ENCODE measurements around the gene COQ9.
"Not testable (repeated sequence)": the region's sequence is repeated elsewhere in the genome, so short reads cannot be mapped to it uniquely, and the experiment has no call there.

Gene COQ9

DNA sequence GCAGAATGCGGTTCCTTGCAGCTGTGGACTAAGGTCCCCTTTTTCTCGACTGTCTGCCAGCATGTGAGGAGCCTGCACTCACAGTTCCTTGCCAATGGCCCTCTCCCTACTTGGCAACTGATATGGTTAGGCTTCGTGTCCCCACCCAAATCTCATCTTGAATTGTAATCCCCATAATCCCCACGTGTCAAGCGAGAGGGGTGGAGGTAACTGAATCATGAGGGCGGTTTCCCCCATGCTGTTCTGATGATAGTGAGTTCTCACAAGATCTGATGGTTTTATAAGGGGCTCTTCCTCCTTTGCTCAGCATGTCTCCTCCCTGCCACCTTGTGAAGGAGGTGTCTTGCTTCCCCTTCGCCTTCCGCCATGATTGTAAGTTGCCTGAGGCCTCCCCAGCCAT is 20.0 kb upstream of the COQ9 start:
- no peak for DNase-seq (ENCODE audit: low read depth)

DNA sequence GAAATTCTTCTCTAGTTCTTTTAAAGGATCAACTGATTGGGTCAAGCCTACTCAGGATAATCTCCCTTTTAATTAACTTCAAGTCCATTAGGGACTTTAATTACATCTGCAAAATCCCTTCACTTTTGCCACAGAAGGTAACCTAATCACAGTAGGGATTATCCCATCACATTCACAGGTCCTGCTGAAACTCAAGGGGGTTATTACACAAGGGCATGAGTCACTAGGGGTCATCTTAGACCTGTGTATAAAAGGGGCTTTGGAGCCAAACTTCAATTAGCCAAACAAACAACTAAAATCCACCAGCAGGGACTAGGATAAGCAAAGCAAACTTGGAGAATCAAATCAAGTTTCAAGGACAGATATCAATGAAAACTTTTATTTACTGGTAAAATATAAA is 19.5 kb upstream of the COQ9 start:
- no peak for DNase-seq (ENCODE audit: low read depth)

DNA sequence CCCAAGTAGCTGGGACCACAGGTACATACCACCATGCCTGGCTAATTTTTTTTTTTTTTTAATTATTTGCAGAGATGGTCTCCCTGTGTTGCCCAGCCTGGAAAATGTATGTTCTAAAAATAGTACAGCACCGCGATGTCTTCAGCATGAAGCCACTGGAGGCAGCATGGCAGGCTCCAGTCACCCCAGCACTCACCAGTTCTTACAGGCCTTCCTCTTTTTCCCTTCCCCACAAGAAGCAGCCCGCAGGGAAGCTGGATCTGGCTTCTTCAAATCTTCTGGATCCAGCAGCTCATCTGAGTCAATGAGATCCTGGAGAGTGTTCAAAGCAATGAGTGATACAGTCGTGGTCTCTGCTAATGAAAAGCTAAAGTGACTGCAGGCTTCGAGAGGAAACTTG is 16.3 kb upstream of the COQ9 start:
- no peak for DNase-seq (ENCODE audit: low read depth)

DNA sequence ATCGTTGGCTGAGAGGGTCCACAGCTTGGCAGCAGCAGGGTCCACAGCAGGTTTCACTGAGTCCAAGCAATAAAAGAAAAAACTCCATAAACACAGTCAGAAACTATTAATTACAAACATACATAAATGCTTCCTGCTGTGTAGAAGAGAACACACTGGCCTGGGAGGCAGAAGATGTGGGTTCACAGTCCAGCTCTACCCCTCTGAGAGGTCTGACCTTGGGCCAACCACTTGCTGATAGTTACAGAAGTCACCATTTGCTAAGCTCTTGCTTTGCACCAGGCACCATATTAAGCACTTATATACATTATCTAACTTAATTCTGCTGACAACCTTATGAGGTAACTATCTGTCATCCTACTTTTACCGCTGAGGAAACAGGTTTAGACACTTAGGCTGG is 14.8 kb upstream of the COQ9 start:
- no peak for DNase-seq (ENCODE audit: low read depth)

DNA sequence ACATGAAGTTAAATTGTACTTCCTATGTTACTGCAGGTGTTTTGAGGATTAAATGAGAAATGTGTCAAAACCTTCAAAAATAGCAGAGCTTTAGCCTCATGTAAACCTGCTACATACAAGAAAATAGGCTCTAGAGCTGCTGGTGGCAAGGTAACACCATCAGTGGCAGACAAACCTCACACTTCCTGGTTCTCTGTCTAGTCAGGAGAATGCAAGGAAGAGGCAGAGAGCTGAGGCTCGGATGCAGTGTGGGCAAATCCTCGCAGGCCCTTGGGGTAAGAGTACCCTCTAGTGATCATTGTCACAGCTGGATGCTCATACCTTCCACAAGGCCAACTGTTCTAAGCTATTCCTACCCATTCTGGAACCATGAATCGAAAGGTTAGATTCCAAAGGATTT is 14.3 kb upstream of the COQ9 start:
- DNase-seq (ENCODE audit: low read depth), result no peak

DNA sequence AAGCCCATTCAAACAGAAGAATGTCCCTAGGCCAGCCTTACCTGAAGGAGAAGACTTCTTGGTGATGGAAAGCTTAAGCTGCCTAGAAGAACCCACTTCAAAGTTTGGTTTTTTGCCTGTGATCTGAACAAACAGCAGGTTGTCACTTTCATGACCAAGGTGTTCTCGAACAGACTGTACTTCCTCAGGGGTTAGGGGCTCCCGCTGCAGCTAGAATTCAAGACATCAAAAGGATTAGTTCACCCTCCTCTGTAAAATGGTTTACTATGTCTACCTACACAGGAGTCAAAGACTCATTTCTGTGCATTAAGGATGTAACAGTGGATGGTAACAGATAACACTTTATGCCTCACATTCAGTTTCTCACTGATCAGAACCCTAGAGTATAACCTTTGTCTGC is 13.3 kb upstream of the COQ9 start:
- DNase-seq (ENCODE audit: low read depth), result no peak

DNA sequence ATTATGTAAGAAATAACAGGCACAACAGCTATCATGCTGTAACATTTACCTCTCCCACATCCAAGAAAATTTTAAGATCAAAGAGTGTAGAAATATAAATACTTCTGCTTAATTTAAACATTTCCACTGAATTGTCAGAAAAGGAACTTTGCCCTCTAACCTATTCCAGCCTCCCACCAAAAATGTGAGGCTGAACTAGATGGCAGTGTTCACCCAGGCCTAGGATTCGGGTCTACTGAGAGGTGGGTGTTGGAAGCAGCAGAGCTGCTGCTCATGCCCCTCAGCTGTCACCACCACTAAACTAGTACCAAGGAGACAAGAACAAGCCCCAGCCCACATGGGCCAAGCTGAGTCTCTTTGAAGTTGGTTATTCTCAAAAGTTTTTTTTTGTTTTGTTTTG is 11.4 kb upstream of the COQ9 start:
- DNase-seq (ENCODE audit: low read depth), result no peak

DNA sequence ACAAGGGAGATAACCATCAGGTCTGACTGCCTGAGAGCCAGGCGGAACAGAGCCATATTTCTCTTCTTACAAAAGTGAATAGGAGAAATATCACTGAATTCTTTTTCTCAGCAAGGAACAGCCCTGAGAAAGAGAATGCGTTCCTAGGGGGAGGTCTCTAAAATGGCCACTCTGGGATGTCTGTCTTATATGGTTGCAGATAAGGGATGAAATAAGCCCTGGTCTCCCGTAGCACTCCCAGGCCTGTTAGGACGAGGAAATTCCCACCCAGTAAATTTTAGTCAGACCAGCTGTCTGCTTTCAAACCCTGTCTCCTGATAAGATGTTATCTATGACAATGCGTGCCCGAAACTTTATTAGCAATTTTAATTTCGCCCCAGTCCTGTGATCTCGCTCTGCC is 7.3 kb upstream of the COQ9 start:
- DNase-seq (ENCODE audit: low read depth), result not testable (repeated sequence)

DNA sequence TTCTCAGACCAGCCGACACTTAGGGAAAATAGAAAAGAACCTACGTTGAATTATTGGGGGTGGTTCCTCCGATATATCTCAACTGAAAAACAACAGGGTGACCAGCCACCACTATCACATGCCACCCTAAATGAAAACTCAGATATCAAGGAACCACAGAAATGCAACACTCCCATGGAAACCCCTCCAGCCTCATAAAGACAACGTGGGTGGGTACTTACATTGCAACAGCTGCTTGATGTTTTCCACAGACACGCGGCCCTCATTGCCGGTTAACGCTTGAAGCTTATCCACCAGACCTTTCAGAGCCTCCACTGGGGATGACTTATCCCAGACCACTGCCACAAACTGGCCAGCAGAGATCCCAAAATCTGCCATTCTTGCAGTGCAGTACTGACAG is 6.7 kb upstream of the COQ9 start:
- DNase-seq (ENCODE audit: low read depth), result not testable (repeated sequence)

DNA sequence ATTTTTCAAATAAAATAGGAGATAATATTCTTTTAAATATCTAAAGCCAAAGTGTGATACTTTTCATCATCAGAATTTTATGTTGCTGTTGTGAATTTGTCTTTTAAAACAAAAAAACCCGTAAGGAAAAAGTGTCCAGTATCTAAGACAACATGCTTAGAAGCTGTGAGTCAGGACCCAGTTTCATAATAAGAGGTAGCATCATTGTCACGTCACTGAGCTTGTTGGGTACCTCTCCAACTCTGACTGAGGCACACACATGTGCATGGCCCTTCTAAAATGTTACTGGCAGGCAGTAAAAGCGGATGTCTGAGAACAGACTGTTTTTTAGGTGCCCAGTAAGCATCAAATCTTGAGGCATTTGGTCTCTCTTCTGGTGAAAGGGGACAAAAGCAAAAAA is 2.6 kb upstream of the COQ9 start:
- no peak for DNase-seq (ENCODE audit: low read depth)

DNA sequence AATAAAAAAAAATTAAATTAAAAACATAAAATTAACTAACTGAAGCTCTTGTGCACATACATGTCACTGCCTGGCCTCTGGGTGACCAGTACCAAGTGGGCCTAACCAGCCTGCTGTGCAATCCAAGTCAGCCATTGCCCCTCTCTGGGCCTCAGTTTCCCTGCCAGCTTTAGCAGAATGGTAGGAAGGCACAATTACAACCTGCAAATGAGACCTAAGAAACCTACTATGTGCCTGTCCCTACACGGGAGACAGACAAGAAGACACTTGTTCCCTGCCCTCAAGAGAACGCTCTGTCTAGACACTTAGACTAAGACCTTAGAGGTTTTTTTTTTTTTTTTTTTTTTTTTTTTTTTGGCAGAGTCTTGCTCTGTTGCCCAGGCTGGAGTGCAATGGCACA is 1.8 kb upstream of the COQ9 start:
- no peak for DNase-seq (ENCODE audit: low read depth)

DNA sequence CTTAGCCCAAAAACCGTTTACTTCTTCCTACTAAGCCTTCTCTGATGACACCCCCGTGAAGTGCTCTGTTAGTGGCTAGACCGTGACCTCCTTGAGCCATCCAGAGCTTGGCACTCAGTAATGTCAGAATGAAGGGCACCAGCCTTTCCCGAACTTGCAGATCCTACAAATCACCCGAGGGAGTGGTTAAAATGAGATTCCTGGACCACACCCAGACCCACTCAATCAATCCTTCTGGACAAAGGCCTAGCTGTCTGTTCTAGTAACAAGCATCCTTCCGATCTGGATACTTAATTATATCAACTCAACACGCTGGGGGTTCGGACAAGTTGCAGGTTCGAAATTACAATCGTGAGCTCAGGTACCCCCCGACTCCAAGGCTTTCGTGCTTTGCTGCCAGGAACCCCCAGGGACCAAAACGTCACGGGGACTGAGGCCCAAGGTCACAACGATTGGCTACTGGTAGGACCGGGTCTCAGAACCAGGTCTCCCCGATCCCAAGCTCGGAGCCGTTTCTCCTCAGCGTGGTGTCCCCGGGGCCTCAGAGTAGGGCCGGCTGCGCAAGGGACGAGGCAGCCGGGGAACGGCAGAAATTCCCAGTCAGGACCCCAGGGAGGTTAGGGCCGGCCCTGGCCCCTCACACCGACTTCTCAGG is 621 bp upstream of the COQ9 start:
- no peak for DNase-seq (ENCODE audit: low read depth)

DNA sequence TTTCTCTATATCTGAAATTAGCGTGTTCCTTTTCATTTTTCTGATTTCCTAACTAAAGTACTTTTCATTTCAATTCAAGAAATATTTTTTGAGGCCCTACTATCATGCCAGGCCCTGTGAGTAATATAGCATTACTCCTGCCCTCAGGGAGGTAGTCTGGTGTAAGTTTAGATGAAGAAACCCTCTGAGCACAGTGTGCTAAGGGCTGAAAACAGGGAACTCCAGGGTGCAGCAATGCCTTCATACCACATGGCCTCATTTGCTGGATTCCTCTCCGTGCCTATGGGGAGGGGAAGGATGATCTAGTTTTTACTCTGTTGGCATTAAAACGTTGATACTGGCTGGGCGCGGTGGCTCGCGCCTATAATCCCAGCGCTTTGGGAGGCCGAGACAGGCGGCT is 4.7 kb downstream of the COQ9 start:
- DNase-seq (ENCODE audit: low read depth), result no peak

DNA sequence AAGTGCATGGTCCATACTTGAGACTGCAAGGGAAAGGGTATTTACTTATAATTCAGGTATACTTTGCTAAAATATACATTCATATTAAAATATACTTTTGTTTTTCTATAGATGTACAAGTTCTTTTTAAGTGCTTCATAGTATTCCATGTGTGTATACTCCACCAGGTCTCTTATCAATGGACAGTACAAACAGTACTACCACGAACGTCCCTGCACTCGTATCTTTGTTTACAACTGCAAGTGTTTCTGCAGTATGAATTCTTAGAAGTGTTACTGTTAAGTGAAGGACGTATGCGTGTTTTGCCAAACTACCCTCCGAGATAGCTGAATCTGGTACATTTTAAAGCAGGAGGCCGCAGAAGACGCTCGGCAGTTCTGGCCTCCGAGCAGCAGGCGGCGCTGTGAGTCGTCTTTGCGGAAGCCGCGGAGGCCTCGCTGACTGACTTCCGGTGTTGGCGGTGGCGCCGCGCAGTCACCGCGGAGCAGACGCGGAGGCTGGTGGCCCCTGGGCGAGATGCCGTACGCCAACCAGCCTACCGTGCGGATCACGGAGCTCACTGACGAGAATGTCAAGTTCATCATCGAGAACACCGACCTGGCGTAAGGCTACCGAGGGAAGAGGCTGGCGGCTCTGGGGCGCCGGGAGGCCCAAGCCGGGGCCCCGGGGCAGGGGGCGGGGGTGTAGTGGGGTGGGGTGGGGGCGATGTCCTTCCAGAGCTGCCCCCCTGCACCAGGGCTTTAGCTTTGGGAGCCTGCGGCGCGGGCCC is 15.1 kb downstream of the COQ9 start, which contains the start of gene POLR2C:
Gene POLR2C (plus strand): TSS at position 471 of the 769 bp plus-strand sequence. CDS start 46 bp downstream, at position 517.
- DNase-seq (ENCODE audit: low read depth), result no peak

DNA sequence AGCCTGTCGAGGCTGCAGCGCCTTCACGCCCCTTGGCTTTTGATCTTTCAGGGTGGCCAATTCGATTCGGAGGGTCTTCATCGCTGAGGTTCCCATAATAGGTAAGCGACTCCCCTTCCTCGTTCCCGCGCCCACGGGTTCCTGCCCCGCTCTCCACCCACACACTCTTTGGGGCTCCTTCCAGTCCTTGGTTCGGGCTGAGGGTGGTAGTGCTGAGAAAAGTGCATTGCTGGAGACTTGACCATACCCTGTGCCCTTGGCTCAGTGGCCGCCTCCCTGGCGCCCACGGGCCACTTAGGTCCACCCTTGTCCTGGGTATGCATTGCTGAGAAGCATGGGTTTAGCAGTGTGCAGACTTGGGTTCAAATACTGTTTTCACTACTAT is 15.7 kb downstream of the COQ9 start:
- no peak for DNase-seq (ENCODE audit: low read depth)

DNA sequence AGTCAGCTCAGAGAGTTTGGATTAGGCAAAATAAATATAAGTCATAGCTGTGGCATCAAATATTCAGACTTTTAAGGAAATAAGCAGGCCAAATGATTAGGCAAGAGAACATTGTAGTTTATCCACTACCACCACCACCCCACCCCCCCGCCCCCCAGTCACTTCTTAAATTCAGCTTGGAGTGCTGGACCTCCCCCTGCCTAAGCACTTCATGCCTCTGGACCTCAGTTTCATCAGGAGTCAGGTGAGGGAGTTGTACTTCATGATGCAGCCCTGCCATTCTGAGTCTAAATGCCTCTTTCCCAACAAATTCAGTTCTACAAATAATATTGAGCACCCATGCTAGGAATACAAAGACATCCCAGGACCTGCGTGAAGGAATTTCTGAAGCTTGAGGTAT is 17.2 kb downstream of the COQ9 start:
- no peak for DNase-seq (ENCODE audit: low read depth)

DNA sequence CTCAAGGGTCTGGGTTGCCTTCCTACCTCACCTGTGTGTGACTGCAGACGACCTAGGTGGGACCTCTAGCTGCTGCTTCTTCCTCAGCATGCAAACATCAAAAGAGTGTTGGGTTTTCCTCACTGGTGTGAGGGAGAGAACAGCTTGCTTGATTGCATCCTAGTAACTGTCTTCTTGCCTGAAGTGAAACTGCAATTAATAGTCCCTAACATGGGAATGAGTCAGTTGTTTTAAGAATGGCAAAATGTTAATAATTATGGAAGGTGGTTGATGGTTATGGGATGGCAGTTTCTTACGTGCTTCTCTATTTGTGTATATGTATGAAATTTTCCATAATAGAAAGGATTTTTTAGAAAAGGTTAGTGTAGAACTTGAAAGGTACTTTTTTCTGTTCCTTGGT is 21.1 kb downstream of the COQ9 start:
- no peak for DNase-seq (ENCODE audit: low read depth)

DNA sequence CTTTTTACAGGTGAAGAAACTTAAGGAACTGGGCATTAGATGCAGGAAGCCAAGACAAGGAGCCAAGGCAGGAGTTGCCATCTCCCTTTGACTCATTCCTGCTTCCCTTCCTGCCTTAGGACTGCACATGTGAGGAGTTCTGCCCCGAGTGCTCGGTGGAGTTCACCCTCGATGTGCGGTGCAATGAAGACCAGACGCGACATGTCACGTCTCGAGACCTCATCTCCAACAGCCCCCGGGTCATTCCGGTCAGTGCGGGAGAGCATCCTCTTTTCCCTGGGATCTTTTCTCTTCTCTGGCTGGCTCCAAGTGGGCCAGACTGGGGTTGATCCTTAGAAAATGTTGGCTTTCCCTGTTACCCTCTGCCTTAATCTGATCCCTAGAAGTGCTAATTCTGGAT is 21.8 kb downstream of the COQ9 start:
- no peak for DNase-seq (ENCODE audit: low read depth)

DNA sequence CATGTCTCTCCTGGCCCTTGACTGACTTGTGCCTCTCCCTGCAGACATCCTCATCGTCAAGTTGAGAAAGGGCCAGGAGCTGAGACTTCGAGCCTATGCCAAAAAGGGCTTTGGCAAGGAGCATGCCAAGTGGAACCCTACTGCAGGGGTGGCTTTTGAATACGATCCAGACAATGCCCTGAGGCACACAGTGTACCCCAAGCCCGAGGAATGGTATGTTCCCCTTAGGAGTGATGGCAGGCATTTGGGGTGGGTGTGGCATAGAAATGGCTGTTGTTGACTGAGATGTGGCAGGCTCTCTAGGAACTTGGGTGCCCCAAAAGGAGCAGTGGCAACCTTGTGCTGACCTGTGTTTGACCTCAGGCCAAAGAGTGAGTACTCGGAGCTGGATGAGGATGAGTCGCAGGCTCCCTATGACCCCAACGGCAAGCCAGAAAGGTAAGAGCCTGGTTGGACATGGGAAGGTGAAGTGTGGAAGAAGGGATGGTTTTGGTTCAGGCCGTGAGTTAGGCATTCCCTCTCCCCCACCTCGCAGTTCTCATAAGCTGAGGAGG is 22.7 kb downstream of the COQ9 start:
- no peak for DNase-seq (ENCODE audit: low read depth)

DNA sequence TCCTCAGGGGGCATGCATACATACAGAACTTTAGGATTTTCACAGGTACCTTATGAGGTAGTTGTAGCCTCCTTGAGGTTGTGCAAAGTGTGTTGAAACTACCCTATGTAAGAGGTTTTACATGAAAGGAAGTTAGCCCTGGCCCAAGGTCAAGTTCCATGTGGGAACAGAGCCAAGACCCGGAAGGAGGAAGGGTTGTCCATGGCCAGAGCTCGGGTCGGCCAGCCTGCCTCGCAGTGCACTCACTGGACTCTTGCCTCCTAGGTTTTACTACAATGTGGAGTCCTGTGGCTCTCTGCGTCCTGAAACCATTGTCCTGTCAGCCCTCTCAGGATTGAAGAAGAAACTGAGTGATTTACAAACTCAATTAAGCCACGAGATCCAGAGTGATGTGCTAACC is 23.4 kb downstream of the COQ9 start:
- DNase-seq (ENCODE audit: low read depth), result no peak

DNA sequence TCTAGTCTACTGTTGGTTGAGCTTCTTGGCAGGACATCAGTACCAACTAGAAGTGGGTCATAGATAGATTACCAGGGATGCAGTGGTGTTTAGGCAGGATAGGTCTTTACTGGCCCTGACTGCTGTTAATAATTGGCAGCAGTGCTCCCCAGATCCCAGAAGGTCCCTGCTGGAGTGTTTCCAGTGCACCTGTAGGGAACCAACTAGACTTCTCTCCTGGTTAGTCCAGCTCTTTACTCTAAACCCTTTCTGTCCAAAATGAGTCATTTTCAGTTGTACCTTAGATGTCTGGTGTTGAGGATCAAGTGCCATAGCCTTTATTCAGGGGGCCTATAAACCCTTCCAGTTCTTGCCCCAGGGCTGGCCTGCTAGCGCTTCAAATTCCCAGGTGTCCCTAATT is 23.9 kb downstream of the COQ9 start:
- DNase-seq (ENCODE audit: low read depth), result no peak

DNA sequence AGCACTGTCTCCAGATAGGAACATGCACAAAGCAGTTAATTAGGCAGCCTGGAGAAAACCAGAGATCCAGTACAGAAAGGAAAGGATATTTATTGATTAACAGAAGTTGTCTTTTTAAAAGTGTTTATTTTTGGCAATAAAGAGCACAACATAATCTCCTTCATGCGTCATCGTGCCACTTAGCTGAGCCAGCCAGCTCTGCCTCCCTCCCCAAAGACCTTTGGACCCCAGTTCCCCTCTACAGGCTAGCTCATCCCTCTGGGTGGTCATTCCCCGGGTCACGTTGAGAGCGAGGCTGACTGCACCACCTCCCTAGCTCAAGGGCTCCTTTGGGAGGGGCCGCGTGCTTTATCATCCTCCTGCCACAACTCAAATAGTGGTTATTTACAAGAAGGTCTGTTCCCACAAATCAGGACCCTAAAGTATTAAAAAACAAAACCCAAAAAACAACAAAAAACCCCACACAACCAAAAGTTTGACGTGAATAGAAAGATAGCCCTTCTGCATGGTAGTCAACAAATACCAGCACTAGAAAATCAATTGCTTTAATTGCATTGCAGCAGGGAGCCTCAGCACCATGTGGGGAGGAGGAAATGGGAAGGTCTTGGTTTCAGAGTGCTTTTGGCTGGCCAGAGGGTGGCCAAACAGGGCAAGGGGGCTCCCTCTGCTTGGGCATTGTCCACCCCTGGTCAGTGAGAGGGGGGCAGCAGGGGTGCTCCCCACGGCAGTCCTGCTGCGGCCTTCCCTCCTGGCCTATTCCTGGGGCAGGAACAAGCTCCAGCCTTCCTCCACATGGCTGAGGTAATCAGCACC is 24.8 kb downstream of the COQ9 start:
- DNase-seq (ENCODE audit: low read depth), result no peak

DNA sequence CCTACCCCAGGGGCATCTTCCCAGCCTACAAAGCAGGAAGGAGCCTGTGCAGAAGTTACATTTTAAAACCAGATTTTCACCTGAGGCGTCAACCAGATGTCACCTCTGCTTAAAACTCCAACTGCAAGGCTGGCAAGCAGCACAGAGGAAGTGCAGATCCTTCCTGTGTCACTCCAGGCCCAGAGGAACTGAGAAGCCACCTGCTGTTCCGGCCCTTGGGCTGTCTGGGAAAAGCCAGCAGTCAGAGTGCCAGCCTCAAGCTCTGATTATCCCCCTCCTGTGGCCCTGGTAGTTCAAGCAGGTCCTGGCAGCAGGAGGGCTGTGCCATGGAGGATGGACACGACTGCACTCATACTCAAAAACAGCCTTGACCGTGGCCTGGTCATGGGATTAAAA is 25.4 kb downstream of the COQ9 start:
- no peak for DNase-seq (ENCODE audit: low read depth)
